GM18508 (cell line): ENCODE data around the gene SIGLEC6.

Experiments used
- ATAC-seq: cut with Tn5 transposase; IDR thresholded peaks from one replicate; pipeline ENCODE4 v1.9.1; 2021; ENCODE audit warnings: moderate number of reproducible peaks; ENCODE audit not compliant: insufficient read depth, unreplicated experiment

Gene SIGLEC6

GRCh38 chr19:51549533-51550324 lies 18.3 kb upstream of the SIGLEC6 start:
- ATAC-seq = no peak

GRCh38 chr19:51548891-51549305 lies 17.4 kb upstream of the SIGLEC6 start:
- no peak for ATAC-seq

- no peak for ATAC-seq
Measured at GRCh38 chr19:51548213-51548651, 16.8 kb upstream of the SIGLEC6 start.

GRCh38 chr19:51547397-51548212 lies 16.1 kb upstream of the SIGLEC6 start:
- ATAC-seq = no peak

- ATAC-seq = no peak
Measured at GRCh38 chr19:51546650-51547396, 15.4 kb upstream of the SIGLEC6 start.

- ATAC-seq = no peak
Measured at GRCh38 chr19:51546107-51546649, 14.7 kb upstream of the SIGLEC6 start.

GRCh38 chr19:51544038-51544437 lies 12.6 kb upstream of the SIGLEC6 start:
- ATAC-seq = no peak

GRCh38 chr19:51542699-51543098 lies 11.2 kb upstream of the SIGLEC6 start:
- no peak for ATAC-seq

GRCh38 chr19:51541458-51542357 lies 10.2 kb upstream of the SIGLEC6 start:
- no peak for ATAC-seq

- no peak for ATAC-seq
Measured at GRCh38 chr19:51539821-51540366, 8.4 kb upstream of the SIGLEC6 start.

- ATAC-seq = no peak
Measured at GRCh38 chr19:51535535-51535934, 4.1 kb upstream of the SIGLEC6 start.

GRCh38 chr19:51530616-51531015 lies 854 bp downstream of the SIGLEC6 start:
- no peak for ATAC-seq

- ATAC-seq = no peak
Measured at GRCh38 chr19:51529301-51529700, 2.2 kb downstream of the SIGLEC6 start.

GRCh38 chr19:51525651-51526050 lies 5.8 kb downstream of the SIGLEC6 start:
- ATAC-seq = no peak

- ATAC-seq = no peak
Measured at GRCh38 chr19:51524666-51525264, 6.7 kb downstream of the SIGLEC6 start.

GRCh38 chr19:51521781-51522180 lies 9.7 kb downstream of the SIGLEC6 start:
- no peak for ATAC-seq

GRCh38 chr19:51521357-51521756 lies 10.1 kb downstream of the SIGLEC6 start:
- ATAC-seq = no peak

- no peak for ATAC-seq
Measured at GRCh38 chr19:51520728-51521127, 10.7 kb downstream of the SIGLEC6 start.
